ENCODE measurements around the gene SLC17A2. TPM values are rescaled to one million over a fixed set of nuclear protein-coding genes. Genes with fewer than 3 reads are reported as not detected.

Gene SLC17A2
- total and polyA plus RNA-seq, 2 of the 13 experiments (the other 11 are each of a cell fraction or from before 2014, with no cell fraction given), result 11.2 to 32.4 TPM

DNA sequence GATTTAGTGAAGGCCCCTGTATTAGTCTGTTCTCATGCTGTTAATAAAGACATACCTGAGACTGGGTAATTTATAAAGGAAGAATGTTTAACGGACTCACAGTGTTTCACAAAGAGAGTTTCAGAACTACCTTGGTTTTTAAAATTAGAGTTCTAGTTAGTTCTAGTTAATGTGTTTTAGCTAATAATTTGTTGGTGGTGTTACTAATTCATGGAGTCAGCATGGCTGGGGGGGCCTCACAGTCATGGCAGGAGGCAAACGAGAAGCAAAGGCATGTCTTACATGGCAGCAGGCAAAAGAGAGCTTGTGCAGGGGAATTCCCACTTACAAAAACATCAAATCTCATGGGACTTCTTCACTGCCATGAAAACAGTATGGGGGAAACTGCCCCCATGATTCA is 44.4 kb downstream of the SLC17A2 start (continued):
- TF ChIP-seq, protein P1, sequence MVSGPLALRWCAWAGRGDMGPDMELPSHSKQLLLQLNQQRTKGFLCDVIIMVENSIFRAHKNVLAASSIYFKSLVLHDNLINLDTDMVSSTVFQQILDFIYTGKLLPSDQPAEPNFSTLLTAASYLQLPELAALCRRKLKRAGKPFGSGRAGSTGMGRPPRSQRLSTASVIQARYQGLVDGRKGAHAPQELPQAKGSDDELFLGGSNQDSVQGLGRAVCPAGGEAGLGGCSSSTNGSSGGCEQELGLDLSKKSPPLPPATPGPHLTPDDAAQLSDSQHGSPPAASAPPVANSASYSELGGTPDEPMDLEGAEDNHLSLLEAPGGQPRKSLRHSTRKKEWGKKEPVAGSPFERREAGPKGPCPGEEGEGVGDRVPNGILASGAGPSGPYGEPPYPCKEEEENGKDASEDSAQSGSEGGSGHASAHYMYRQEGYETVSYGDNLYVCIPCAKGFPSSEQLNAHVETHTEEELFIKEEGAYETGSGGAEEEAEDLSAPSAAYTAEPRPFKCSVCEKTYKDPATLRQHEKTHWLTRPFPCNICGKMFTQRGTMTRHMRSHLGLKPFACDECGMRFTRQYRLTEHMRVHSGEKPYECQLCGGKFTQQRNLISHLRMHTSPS (CRISPR knock-in tag; IDR thresholded peaks at IDR 0.05; ENCODE audit: low read depth), result no peak
- TF ChIP-seq ZNF839 (CRISPR knock-in tag; IDR thresholded peaks at IDR 0.05; ENCODE audit: borderline replicate concordance) (no peak), HOXD1 (CRISPR knock-in tag; IDR thresholded peaks at IDR 0.05) (no peak)
- TF ChIP-seq, protein P2, sequence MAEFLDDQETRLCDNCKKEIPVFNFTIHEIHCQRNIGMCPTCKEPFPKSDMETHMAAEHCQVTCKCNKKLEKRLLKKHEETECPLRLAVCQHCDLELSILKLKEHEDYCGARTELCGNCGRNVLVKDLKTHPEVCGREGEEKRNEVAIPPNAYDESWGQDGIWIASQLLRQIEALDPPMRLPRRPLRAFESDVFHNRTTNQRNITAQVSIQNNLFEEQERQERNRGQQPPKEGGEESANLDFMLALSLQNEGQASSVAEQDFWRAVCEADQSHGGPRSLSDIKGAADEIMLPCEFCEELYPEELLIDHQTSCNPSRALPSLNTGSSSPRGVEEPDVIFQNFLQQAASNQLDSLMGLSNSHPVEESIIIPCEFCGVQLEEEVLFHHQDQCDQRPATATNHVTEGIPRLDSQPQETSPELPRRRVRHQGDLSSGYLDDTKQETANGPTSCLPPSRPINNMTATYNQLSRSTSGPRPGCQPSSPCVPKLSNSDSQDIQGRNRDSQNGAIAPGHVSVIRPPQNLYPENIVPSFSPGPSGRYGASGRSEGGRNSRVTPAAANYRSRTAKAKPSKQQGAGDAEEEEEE (CRISPR knock-in tag; IDR thresholded peaks at IDR 0.05; ENCODE audit: borderline replicate concordance), result no peak

DNA sequence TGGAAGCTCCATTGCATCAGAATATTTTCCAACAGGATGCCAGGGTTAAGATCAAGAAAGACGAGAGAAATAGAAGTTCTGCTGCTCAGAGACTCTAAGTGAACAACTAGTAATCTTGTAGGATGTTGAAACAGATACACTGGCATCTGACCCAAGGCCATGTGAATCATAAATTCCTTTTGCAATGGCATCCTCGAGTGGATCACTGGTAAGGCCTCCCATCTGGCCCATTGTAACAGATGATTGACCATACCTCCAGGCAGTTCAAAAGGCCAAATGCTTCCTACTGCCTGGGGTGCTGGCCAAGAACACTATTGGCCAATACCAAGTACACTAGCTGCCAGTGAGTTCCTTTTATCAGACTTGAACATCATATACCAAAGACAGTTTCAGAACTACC is 46.5 kb downstream of the SLC17A2 start:
- intact Hi-C loops (cut with micrococcal nuclease; ENCODE audit: unreplicated experiment) (no loop called here), in situ Hi-C loops (cut with HindIII; ENCODE audit: extremely low pct_ligation_motif_present, low pct_unique_long_range_greater_than_20kb) (loop anchor here (5.0 to 25.0 kb wide), 2 partner anchors 167 to 622 kb away; no protein-coding TSS in a partner anchor)
- Histone ChIP-seq H2AFZ (ENCODE audit: low read length) (no peak overlapping the region), H3K36me3 (replicated peaks in 1 of 2; ENCODE audit: control insufficient read depth in 1 of 2, insufficient read depth in 2 of 2, low read length in 2 of 2) (no peaks in the 10 kb centered on the region), H3K4me1 (ENCODE audit: insufficient read depth, low read length) (peaks cover 21% of the 10 kb centered on the region), H3K9ac (ENCODE audit: insufficient read depth, low read depth, low read length) (no peak overlapping the region), H3K4me2 (ENCODE audit: low read depth, low read length) (no peak overlapping the region), H3K79me2 (ENCODE audit: insufficient read depth, low read length) (no peaks in the 10 kb centered on the region), H3K27me3 (ENCODE audit: control insufficient read depth in 1 of 2, insufficient read depth in 2 of 2, low read length in 2 of 2) (no peaks in the 10 kb centered on the region), H4K20me1 (ENCODE audit: insufficient read depth, low read length) (no peaks in the 10 kb centered on the region), H3K27ac (ENCODE audit: extremely low read length, insufficient read depth, low read length) (no peak overlapping the region), H3K9me3 (ENCODE audit: low read length) (no peaks in the 10 kb centered on the region), H3K4me3 (replicated peaks in 1 of 3; ENCODE audit: insufficient read depth in 1 of 3, low read depth in 2 of 3, low read length in 3 of 3) (no peak overlapping the region)
- ChIA-PET CTCF (ENCODE audit: low intra/inter-chr PET ratio, low total read pairs) (no interaction called here), POLR2A (no interaction called here)
- no TSS peak for BruUV-seq (replicated peaks)
- DNase-seq (ENCODE audit: low spot score) (peak; percentile 46), FAIRE-seq (no peak), ATAC-seq (peak; percentile 69; the same call in 2 of the 3 replicates)
- 15% methylated on average over 2 of the region's 2 CpGs for WGBS (ENCODE audit: low lambda C conversion rate)
- TF ChIP-seq DR1 (CRISPR knock-in tag; IDR thresholded peaks at IDR 0.05) (no peak), ISX (CRISPR knock-in tag; conservative IDR thresholded peaks at IDR 0.05) (no peak), EHMT2 (IDR thresholded peaks at IDR 0.05; ENCODE audit: borderline replicate concordance, low read depth, low read length) (peak; percentile 25; the same call in 1 of the 2 replicates), ZFP36L2 (CRISPR knock-in tag; IDR thresholded peaks at IDR 0.05) (no peak), ZNF644 (CRISPR knock-in tag; IDR thresholded peaks at IDR 0.05; ENCODE audit: low read depth) (peak; percentile 56; the same call in 1 of the 2 replicates), FOSL2 (CRISPR knock-in tag; IDR thresholded peaks at IDR 0.05) (peak; percentile 62), NR2F1 (CRISPR knock-in tag; IDR thresholded peaks at IDR 0.05) (0 out of 4 replicates have a peak, but pooled peaks of 1 of the 2 experiments have one; percentile 32), CEBPB (IDR thresholded peaks at IDR 0.05; ENCODE audit: borderline replicate concordance, low read depth, low read length) (peak; percentile 41; the same call in 1 of the 2 replicates), TCF7L2 (IDR thresholded peaks at IDR 0.05; ENCODE audit: low read depth, low read length) (no peak)
- TF ChIP-seq, protein P3, sequence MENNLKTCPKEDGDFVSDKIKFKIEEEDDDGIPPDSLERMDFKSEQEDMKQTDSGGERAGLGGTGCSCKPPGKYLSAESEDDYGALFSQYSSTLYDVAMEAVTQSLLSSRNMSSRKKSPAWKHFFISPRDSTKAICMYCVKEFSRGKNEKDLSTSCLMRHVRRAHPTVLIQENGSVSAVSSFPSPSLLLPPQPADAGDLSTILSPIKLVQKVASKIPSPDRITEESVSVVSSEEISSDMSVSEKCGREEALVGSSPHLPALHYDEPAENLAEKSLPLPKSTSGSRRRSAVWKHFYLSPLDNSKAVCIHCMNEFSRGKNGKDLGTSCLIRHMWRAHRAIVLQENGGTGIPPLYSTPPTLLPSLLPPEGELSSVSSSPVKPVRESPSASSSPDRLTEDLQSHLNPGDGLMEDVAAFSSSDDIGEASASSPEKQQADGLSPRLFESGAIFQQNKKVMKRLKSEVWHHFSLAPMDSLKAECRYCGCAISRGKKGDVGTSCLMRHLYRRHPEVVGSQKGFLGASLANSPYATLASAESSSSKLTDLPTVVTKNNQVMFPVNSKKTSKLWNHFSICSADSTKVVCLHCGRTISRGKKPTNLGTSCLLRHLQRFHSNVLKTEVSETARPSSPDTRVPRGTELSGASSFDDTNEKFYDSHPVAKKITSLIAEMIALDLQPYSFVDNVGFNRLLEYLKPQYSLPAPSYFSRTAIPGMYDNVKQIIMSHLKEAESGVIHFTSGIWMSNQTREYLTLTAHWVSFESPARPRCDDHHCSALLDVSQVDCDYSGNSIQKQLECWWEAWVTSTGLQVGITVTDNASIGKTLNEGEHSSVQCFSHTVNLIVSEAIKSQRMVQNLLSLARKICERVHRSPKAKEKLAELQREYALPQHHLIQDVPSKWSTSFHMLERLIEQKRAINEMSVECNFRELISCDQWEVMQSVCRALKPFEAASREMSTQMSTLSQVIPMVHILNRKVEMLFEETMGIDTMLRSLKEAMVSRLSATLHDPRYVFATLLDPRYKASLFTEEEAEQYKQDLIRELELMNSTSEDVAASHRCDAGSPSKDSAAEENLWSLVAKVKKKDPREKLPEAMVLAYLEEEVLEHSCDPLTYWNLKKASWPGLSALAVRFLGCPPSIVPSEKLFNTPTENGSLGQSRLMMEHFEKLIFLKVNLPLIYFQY (CRISPR knock-in tag; IDR thresholded peaks at IDR 0.05; ENCODE audit: borderline replicate concordance), result no peak
